Measurements from ENCODE around the gene CACNB1.
A peak's percentile ranks its signal among the peaks of the same experiment; 100 is the strongest.

Gene CACNB1

DNA sequence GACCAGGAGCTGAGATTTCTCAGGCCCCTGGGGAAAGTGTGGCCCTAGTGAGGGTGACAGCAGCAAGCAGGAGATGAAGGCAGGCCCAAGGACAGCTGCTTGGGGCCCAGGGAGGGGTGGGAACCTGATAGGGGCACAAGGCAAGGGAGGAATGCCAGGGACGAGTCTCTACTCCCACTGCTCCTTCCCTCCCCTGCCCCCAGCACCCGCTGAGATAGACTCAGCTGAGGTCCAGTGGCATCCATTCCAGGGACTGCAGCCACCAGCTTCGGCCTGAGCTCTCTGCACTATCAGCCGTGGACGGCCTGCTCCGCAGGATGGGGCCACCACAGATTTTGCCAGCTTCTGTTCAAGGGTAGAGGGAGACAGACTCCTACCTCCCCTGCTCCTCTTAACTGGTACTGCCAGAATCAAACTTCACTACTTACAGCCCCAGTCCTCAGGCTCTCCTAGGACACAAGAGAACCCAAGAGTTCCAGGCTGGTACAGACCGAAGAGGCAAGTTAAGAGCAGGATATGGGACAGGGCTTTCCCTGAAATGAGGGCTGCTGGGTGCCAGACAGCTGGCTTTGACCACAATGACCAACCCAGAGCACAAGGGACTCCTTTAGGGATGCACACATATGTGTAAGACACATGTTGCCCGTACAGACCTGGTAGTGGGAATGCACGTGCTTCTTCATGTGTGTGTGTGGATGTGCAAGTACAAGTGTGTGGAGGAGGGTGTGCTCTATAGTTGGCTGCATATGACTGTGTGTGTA is 5.5 kb downstream of the CACNB1 start:
- no peak overlapping the region for H3K27ac ChIP-seq (ENCODE audit: low read depth, low read length)
- H2AFZ ChIP-seq (ENCODE audit: low read length, unreplicated experiment) = no peak overlapping the region
- H3K36me3 ChIP-seq (ENCODE audit: insufficient read depth, low read length) = peaks cover 3% of the 10 kb centered on the region; the same call in 1 of the 2 replicates
- H3K4me3 ChIP-seq (ENCODE audit: low read depth, low read length) = no peak overlapping the region
- H3K27me3 ChIP-seq (ENCODE audit: insufficient read depth, low read length) = no peaks in the 10 kb centered on the region
- H3K4me1 ChIP-seq (ENCODE audit: control insufficient read depth, insufficient read depth, low read length, unreplicated experiment) = peaks cover 26% of the 10 kb centered on the region
- peaks cover 36% of the 10 kb centered on the region for H3K79me2 ChIP-seq (ENCODE audit: control insufficient read depth, insufficient read depth, low read length, unreplicated experiment)

DNA sequence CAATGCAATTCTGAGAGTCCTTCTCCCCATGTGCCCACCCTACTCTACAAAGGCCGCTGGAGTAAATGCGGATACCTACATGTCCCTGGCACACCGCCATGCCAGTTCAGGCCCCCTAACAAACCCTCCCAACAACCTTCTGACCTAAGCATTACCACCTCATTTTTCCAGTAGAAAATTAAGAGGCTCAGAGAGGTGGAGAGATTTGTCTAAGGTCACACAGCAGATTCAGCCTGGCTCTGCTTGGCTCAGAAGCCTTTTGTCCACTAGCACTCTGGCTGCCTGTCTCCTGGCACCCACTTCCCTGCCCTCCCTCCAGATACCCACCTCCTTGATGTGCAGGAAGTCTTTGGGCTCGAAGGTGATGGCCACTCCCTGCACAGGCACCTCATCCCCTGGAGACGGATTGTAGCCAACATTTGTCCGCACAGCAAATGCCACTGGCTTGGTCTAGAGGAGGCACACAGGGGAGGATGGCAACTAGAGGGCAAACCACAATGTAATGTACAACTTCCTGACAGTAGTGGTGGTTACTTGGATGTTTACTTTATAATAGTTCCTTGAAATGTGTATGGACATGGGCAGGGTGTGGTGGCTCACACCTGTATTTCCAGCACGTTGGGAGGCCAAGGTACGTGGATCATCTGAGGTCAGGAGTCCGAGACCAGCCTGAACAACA is 10.2 kb downstream of the CACNB1 start:
- H2AFZ ChIP-seq (ENCODE audit: low read length, unreplicated experiment) = no peak overlapping the region
- no peak overlapping the region for H3K4me3 ChIP-seq (ENCODE audit: low read depth, low read length)
- no peaks in the 10 kb centered on the region for H3K4me1 ChIP-seq (ENCODE audit: control insufficient read depth, insufficient read depth, low read length, unreplicated experiment)
- peaks cover 7% of the 10 kb centered on the region; the same call in 1 of the 2 replicates for H3K36me3 ChIP-seq (ENCODE audit: insufficient read depth, low read length)
- no peak overlapping the region for H3K27ac ChIP-seq (ENCODE audit: low read depth, low read length)
- H3K79me2 ChIP-seq (ENCODE audit: control insufficient read depth, insufficient read depth, low read length, unreplicated experiment) = no peaks in the 10 kb centered on the region
- no peaks in the 10 kb centered on the region for H3K27me3 ChIP-seq (ENCODE audit: insufficient read depth, low read length)

- Histone ChIP-seq H2AFZ (ENCODE audit: low read length, unreplicated experiment) (no peak overlapping the region), H3K27ac (ENCODE audit: low read depth, low read length) (no peak overlapping the region), H3K36me3 (ENCODE audit: insufficient read depth, low read length) (peaks cover 7% of the 10 kb centered on the region; the same call in 1 of the 2 replicates), H3K27me3 (ENCODE audit: insufficient read depth, low read length) (no peaks in the 10 kb centered on the region), H3K4me3 (ENCODE audit: low read depth, low read length) (no peak overlapping the region), H3K79me2 (ENCODE audit: control insufficient read depth, insufficient read depth, low read length, unreplicated experiment) (no peaks in the 10 kb centered on the region), H3K4me1 (ENCODE audit: control insufficient read depth, insufficient read depth, low read length, unreplicated experiment) (no peaks in the 10 kb centered on the region)
Observed at GRCh38 chr17:39186481-39187002, 10.9 kb downstream of the CACNB1 start.

DNA sequence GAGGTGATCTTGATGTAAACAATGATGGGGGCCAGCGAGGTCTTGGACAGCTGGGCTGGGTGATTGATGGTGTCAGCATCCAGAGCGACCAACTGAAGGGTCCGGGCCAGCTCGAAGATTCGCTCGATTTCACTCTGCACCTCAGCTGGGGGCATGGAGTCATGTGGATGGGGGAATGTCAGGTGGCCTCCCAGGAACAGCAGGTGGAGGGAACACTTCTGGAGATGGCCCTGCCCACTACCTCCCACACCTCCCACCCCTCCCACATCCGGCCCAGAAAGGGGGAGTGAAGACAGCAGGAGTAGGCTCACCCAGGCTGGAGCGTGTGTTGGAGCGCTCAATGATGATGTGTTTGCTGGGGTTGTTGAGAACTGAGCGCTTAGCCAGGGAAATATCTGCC is 13.7 kb downstream of the CACNB1 start:
- H3K4me1 ChIP-seq (ENCODE audit: control insufficient read depth, insufficient read depth, low read length, unreplicated experiment) = peaks cover 1% of the 10 kb centered on the region
- no peaks in the 10 kb centered on the region for H3K79me2 ChIP-seq (ENCODE audit: control insufficient read depth, insufficient read depth, low read length, unreplicated experiment)
- H3K27ac ChIP-seq (ENCODE audit: low read depth, low read length) = no peak overlapping the region
- H3K4me3 ChIP-seq (ENCODE audit: low read depth, low read length) = no peak overlapping the region
- peaks cover 4% of the 10 kb centered on the region; the same call in 1 of the 2 replicates for H3K36me3 ChIP-seq (ENCODE audit: insufficient read depth, low read length)
- H3K27me3 ChIP-seq (ENCODE audit: insufficient read depth, low read length) = no peaks in the 10 kb centered on the region
- H2AFZ ChIP-seq (ENCODE audit: low read length, unreplicated experiment) = no peak overlapping the region

DNA sequence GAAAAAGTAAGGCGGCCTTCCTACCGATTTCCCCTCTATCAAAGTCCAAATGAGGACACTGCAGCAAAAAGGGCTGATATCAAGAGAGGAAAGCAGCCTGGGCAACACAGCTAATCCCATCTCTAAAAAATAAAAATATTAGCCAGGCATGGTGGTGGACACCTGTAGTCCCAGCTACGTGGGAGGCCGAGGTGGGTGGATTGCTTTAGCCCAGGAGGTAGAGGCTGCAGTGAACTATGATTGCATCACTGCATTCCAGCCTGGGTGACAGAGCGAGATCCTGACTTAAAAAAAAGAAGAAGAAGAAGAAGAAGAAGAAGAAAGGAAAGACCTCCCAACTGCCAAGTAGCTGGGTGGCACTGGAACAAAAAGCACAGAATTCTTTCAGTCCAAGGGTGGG is 14.4 kb downstream of the CACNB1 start:
- Histone ChIP-seq H3K27me3 (ENCODE audit: insufficient read depth, low read length) (no peaks in the 10 kb centered on the region), H3K79me2 (ENCODE audit: control insufficient read depth, insufficient read depth, low read length, unreplicated experiment) (no peaks in the 10 kb centered on the region), H3K27ac (ENCODE audit: low read depth, low read length) (no peak overlapping the region), H3K36me3 (ENCODE audit: insufficient read depth, low read length) (peaks cover 4% of the 10 kb centered on the region; the same call in 1 of the 2 replicates), H3K4me3 (ENCODE audit: low read depth, low read length) (no peak overlapping the region), H2AFZ (ENCODE audit: low read length, unreplicated experiment) (no peak overlapping the region), H3K4me1 (ENCODE audit: control insufficient read depth, insufficient read depth, low read length, unreplicated experiment) (peaks cover 8% of the 10 kb centered on the region)

DNA sequence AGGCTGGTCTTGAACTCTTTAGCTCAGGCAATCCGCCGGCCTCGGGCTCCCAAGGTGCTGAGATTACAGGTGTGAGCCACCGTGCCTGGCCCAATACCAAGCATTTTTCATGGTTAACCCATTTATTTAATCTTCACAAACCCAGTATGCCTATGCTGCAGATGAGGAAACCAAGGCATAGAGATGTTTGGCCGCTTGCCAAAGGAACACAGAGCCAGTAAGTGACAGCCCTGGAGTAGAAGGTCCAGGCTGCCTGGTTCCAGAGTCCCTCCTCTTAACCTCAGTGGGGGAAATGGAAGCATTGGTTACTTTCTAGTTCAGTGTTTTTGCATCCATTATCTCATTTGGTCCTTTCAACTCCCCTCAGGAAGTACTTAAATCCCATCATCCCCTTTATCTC is 16.2 kb downstream of the CACNB1 start:
- H3K4me1 ChIP-seq (ENCODE audit: control insufficient read depth, insufficient read depth, low read length, unreplicated experiment) = peaks cover 9% of the 10 kb centered on the region
- H3K36me3 ChIP-seq (ENCODE audit: insufficient read depth, low read length) = peaks cover 11% of the 10 kb centered on the region; the same call in 1 of the 2 replicates
- H3K27me3 ChIP-seq (ENCODE audit: insufficient read depth, low read length) = no peaks in the 10 kb centered on the region
- H2AFZ ChIP-seq (ENCODE audit: low read length, unreplicated experiment) = no peak overlapping the region
- H3K79me2 ChIP-seq (ENCODE audit: control insufficient read depth, insufficient read depth, low read length, unreplicated experiment) = no peaks in the 10 kb centered on the region
- no peak overlapping the region for H3K27ac ChIP-seq (ENCODE audit: low read depth, low read length)
- no peak overlapping the region for H3K4me3 ChIP-seq (ENCODE audit: low read depth, low read length)

DNA sequence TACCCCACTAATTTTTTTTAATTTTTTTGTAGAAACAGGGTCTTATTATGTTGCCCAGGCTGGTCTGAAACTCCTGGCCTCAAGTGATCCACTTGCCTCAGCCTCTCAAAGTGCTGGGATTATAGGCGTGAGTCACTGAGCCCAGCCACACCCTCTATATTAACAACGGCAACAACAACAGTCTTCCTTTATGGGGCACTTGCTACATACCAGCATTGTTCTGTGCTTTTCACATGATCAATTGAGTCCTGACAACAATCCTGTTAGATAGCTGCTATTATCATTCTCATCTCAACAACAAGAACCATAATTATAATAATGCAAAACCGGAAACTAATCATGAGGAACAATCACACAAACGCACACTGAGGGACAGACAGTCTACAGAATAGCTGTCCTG is 18.9 kb downstream of the CACNB1 start:
- Histone ChIP-seq H2AFZ (ENCODE audit: low read length, unreplicated experiment) (no peak overlapping the region), H3K79me2 (ENCODE audit: control insufficient read depth, insufficient read depth, low read length, unreplicated experiment) (no peaks in the 10 kb centered on the region), H3K4me1 (ENCODE audit: control insufficient read depth, insufficient read depth, low read length, unreplicated experiment) (peaks cover 13% of the 10 kb centered on the region), H3K27ac (ENCODE audit: low read depth, low read length) (peak overlapping the region; percentile 70), H3K4me3 (ENCODE audit: low read depth, low read length) (no peak overlapping the region), H3K36me3 (ENCODE audit: insufficient read depth, low read length) (peaks cover 11% of the 10 kb centered on the region; the same call in 1 of the 2 replicates), H3K27me3 (ENCODE audit: insufficient read depth, low read length) (no peaks in the 10 kb centered on the region)

GRCh38 chr17:39177256-39177655 is 20.2 kb downstream of the CACNB1 start:
- H2AFZ ChIP-seq (ENCODE audit: low read length, unreplicated experiment) = no peak overlapping the region
- H3K36me3 ChIP-seq (ENCODE audit: insufficient read depth, low read length) = peaks cover 8% of the 10 kb centered on the region; the same call in 1 of the 2 replicates
- H3K4me1 ChIP-seq (ENCODE audit: control insufficient read depth, insufficient read depth, low read length, unreplicated experiment) = peaks cover 13% of the 10 kb centered on the region
- H3K79me2 ChIP-seq (ENCODE audit: control insufficient read depth, insufficient read depth, low read length, unreplicated experiment) = no peaks in the 10 kb centered on the region
- H3K27me3 ChIP-seq (ENCODE audit: insufficient read depth, low read length) = no peaks in the 10 kb centered on the region
- H3K27ac ChIP-seq (ENCODE audit: low read depth, low read length) = no peak overlapping the region
- no peak overlapping the region for H3K4me3 ChIP-seq (ENCODE audit: low read depth, low read length)

DNA sequence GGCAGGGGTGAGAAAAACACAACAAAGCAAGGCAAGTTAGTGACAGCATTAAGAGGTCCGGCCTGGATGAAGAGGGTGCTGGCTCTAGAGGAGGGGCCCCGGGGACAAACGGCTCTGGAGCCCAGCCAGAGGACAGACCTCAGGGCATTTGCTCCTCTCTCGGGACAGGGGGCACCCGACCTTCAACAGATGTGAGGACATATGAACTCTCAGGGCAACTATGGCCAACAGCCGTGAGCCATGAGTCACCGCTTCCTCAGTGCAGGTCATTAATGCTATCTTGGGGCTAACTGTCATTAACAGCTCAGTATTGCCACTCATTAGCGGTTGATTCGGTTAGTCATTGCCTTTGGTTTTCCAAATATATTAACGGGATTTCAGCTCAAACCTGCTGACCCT is 21.8 kb downstream of the CACNB1 start:
- H2AFZ ChIP-seq (ENCODE audit: low read length, unreplicated experiment) = no peak overlapping the region
- H3K4me1 ChIP-seq (ENCODE audit: control insufficient read depth, insufficient read depth, low read length, unreplicated experiment) = peaks cover 13% of the 10 kb centered on the region
- peaks cover 8% of the 10 kb centered on the region; the same call in 1 of the 2 replicates for H3K36me3 ChIP-seq (ENCODE audit: insufficient read depth, low read length)
- H3K79me2 ChIP-seq (ENCODE audit: control insufficient read depth, insufficient read depth, low read length, unreplicated experiment) = no peaks in the 10 kb centered on the region
- no peak overlapping the region for H3K27ac ChIP-seq (ENCODE audit: low read depth, low read length)
- no peaks in the 10 kb centered on the region for H3K27me3 ChIP-seq (ENCODE audit: insufficient read depth, low read length)
- H3K4me3 ChIP-seq (ENCODE audit: low read depth, low read length) = no peak overlapping the region

GRCh38 chr17:39174920-39175694 is 22.4 kb downstream of the CACNB1 start:
- Histone ChIP-seq H3K36me3 (ENCODE audit: insufficient read depth, low read length) (peaks cover 8% of the 10 kb centered on the region; the same call in 1 of the 2 replicates), H3K27ac (ENCODE audit: low read depth, low read length) (no peak overlapping the region), H3K79me2 (ENCODE audit: control insufficient read depth, insufficient read depth, low read length, unreplicated experiment) (no peaks in the 10 kb centered on the region), H2AFZ (ENCODE audit: low read length, unreplicated experiment) (no peak overlapping the region), H3K27me3 (ENCODE audit: insufficient read depth, low read length) (no peaks in the 10 kb centered on the region), H3K4me1 (ENCODE audit: control insufficient read depth, insufficient read depth, low read length, unreplicated experiment) (peaks cover 13% of the 10 kb centered on the region), H3K4me3 (ENCODE audit: low read depth, low read length) (no peak overlapping the region)
